K562 (cell line): ENCODE data around the gene SLC22A15.

ENCODE experiments used
- BCL6 ChIP-seq: fragments of 250-450 bp; sonication (Bioruptor Pico); IDR thresholded peaks from 2 replicates; pipeline ENCODE4 v1.4.0; 2020
- CHD1 ChIP-seq: fragments of 200-600 bp; sonication (generic); IDR thresholded peaks from one replicate; pipeline ENCODE4 v1.6.1; 2012; ENCODE audit warnings: mild to moderate bottlenecking, moderate library complexity, low read length, inconsistent platforms
- CTCF ChIP-seq, 3 experiments: IDR thresholded peaks in 2 of 3; conservative IDR thresholded peaks in 1 of 3; 2 replicates each; pipeline ENCODE4 v1.5.1; 2011 to 2012; ENCODE audit warnings: low read length in 3 of 3, mild to moderate bottlenecking in 3 of 3, control low read depth in 2 of 3, improper control_type of control experiment in 1 of 3, inconsistent platforms in 1 of 3, low read depth in 1 of 3, mixed read lengths in 1 of 3, moderate library complexity in 1 of 3; ENCODE audit not compliant: insufficient read depth in 2 of 3
- E2F5 ChIP-seq: sonication (generic); formaldehyde crosslinking; IDR thresholded peaks from 2 replicates; pipeline ENCODE4 v1.8.0; 2022; ENCODE audit warnings: mild to moderate bottlenecking, missing genetic modification reagents
- ETV6 ChIP-seq, 3 experiments: fragments of 150-350 bp in 1 of 3; sonication (generic) in 1 of 3; formaldehyde crosslinking in 1 of 3; IDR thresholded peaks; 2 replicates each; pipeline versions ENCODE4 v1.6.1 to v1.8.0; 2014 to 2022; ENCODE audit warnings: borderline replicate concordance in 2 of 3, low read depth in 2 of 3, antibody characterized with exemption in 1 of 3, low read length in 1 of 3, mild to moderate bottlenecking in 1 of 3, missing genetic modification reagents in 1 of 3
- JUN ChIP-seq, 2 experiments: sonication (generic) in 1 of 2; formaldehyde crosslinking in 1 of 2; IDR thresholded peaks; 2 replicates each; pipeline versions ENCODE4 v1.6.1 to v1.8.0; 2012 to 2022; ENCODE audit warnings: borderline replicate concordance in 2 of 2, mild to moderate bottlenecking in 2 of 2, improper control_type of control experiment in 1 of 2, low read depth in 1 of 2, low read length in 1 of 2, missing genetic modification reagents in 1 of 2
- KLF10 ChIP-seq: fragments of 250-450 bp; sonication (Bioruptor Pico); IDR thresholded peaks from 2 replicates; pipeline ENCODE4 v1.6.1; 2021; ENCODE audit warnings: matching md5 sums
- TRIM24 ChIP-seq, 2 experiments: fragments of 450-650 bp; IDR thresholded peaks; 2 replicates each; pipeline ENCODE4 v1.6.1; 2016
- ZBTB11 ChIP-seq, 3 experiments: fragments of 200-800 bp in 1 of 3; fragments of 250-450 bp in 1 of 3; fragments of 450-650 bp in 1 of 3; sonication (Bioruptor Pico) in 1 of 3; sonication (Bioruptor generic) in 1 of 3; formaldehyde crosslinking in 1 of 3; IDR thresholded peaks; 2 replicates each; pipeline versions ENCODE4 v1.6.1 to v1.8.0; 2016 to 2022; ENCODE audit warnings: mild to moderate bottlenecking in 2 of 3, missing genetic modification characterization in 2 of 3, missing compliant biosample characterization in 1 of 3, moderate library complexity in 1 of 3

GRCh38 chr1:116018007-116018406 lies 41.7 kb downstream of the SLC22A15 start:
- TF ChIP-seq JUN (IDR thresholded peaks at IDR 0.05; ENCODE audit: borderline replicate concordance, low read depth, low read length) (no peak), JUN (CRISPR knock-in tag; IDR thresholded peaks at IDR 0.05; ENCODE audit: borderline replicate concordance) (no peak), ETV6 (IDR thresholded peaks at IDR 0.05; ENCODE audit: borderline replicate concordance in 1 of 2, low read depth in 2 of 2, low read length in 1 of 2) (no peak), ETV6 (CRISPR knock-in tag; IDR thresholded peaks at IDR 0.05; ENCODE audit: borderline replicate concordance) (no peak), ZBTB11 (CRISPR knock-in tag; IDR thresholded peaks at IDR 0.05) (no peak), KLF10 (CRISPR knock-in tag) (no peak), CHD1 (no peak), E2F5 (CRISPR knock-in tag) (no peak), CTCF (IDR thresholded peaks at IDR 0.05 in 2 of 3, conservative IDR thresholded peaks at IDR 0.05 in 1 of 3; ENCODE audit: insufficient read depth in 2 of 3, low read depth in 1 of 3, low read length in 3 of 3) (no peak), BCL6 (no peak), TRIM24 (IDR thresholded peaks at IDR 0.05) (no peak)
